GM23248 (cell line): ENCODE measurements around the gene PLOD1.

Experiments used
- EZH2 ChIP-seq: fragments of 200-600 bp; sonication (generic); IDR thresholded peaks from 2 replicates; pipeline ENCODE4 v1.6.1; 2018; ENCODE audit warnings: antibody characterized with exemption, mild to moderate bottlenecking; ENCODE audit not compliant: insufficient read depth, poor library complexity, severe bottlenecking
- EZH2phosphoT487 ChIP-seq: fragments of 200-600 bp; sonication (generic); IDR thresholded peaks from 2 replicates; pipeline ENCODE4 v1.6.1; 2018; ENCODE audit warnings: antibody characterized with exemption, moderate library complexity, mild to moderate bottlenecking, low read depth; ENCODE audit not compliant: insufficient read depth

DNA sequence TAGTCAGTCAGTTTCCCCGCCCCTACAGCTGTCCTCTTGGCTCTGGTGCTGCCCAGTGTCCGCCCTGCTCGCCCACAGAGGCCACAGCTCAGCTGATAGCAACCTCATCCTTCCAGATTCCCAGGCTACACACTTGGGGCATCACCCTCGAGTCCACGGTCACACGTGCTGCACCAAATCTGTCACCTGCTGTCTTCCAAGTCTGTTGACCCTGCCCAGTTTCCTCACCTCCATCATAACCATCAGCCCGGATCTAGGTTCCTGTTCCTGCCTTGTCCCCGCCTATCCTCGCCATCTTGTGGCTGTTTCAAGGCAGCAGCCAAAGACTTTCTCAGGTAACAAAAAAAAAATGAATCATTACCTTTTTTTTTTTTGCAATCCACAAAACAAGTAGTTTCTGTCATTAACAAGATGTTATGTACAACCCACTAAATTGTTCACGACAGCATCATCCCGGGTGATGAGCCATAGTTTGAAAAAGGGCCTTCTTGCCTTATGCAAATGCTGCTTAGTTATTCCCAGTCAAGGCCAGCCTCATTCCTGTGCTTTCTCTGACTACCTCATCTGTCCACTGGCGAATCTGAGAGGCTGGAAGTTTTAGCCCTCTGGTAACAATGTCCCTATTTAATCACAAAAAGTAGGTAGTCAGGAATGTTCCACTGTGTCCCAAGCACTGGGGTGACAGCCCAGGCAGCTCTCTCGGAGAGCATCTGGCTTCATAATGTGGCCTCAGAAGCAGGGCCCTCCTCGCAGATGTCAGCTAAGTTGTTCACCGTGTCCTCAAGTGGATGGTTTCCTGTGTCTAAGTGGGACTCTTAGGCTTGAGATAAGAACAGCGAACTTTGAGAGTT, 79.8 kb downstream of the PLOD1 start:
- TF ChIP-seq EZH2phosphoT487 (no peak), EZH2 (no peak)
